Endothelial cell of umbilical vein (primary cell): Measurements from ENCODE around the gene TSHZ1. TPM values are rescaled to one million over a fixed set of nuclear protein-coding genes. Genes with fewer than 3 reads are reported as not detected.

ENCODE experiments used
- BruUV-seq: library from RNA; stranded (reverse); fragments of 400-500 nt; replicated peaks from 2 replicates; lab custom pipeline; 2021; lab: Mats Ljungman, UMichigan
- CTCF ChIA-PET: fragments of 300-600, 350-600 bp; sonication (Branson Sonifier 250); formaldehyde crosslinking; loops from one replicate; lab custom pipeline; 2021; ENCODE audit warnings: antibody characterized with exemption, inconsistent platforms; lab: Charles Lee
- POLR2A ChIA-PET: fragments of 300-600, 350-600 bp; sonication (Branson Sonifier 250); formaldehyde crosslinking; loops from one replicate; lab custom pipeline; 2021; ENCODE audit warnings: antibody characterized with exemption, inconsistent platforms; lab: Charles Lee
- DNase-seq: peaks from one replicate; pipeline ENCODE4 v3.0.0-alpha.2; 2011; ENCODE audit warnings: low read depth, low spot score
- FAIRE-seq: peaks from 2 replicates; lab custom pipeline; 2011; peaks lifted over from hg19 to GRCh38; lab: Jason Lieb, UNC
- H2AFZ ChIP-seq: 2 replicates; pipeline ENCODE4 v1.6.0; 2012; ENCODE audit warnings: low read depth, low read length, control low read depth, inconsistent platforms
- H3K27ac ChIP-seq: 2 replicates; pipeline ENCODE4 v1.5.1; 2011; ENCODE audit warnings: low read depth, mild to moderate bottlenecking, control low read depth, low read length, moderate library complexity; ENCODE audit not compliant: insufficient read depth
- H3K27me3 ChIP-seq, 2 experiments: 2 replicates each; pipeline versions ENCODE4 v1.6.0 to v1.6.1; 2011; ENCODE audit warnings: low read length in 2 of 2, mixed read lengths in 1 of 2; ENCODE audit not compliant: control insufficient read depth in 2 of 2, insufficient read depth in 2 of 2
- H3K36me3 ChIP-seq, 2 experiments: 2 replicates in 1 of 2; 3 replicates in 1 of 2; pipeline ENCODE4 v1.5.1; 2011; ENCODE audit warnings: low read length in 2 of 2, mild to moderate bottlenecking in 1 of 2, moderate library complexity in 1 of 2; ENCODE audit not compliant: control insufficient read depth in 2 of 2, insufficient read depth in 2 of 2; ENCODE audit errors: extremely low read depth in 1 of 2
- H3K4me1 ChIP-seq: 3 replicates; pipeline ENCODE4 v1.5.1; 2011; ENCODE audit warnings: mild to moderate bottlenecking, low read length; ENCODE audit not compliant: control insufficient read depth, insufficient read depth; ENCODE audit errors: extremely low read depth
- H3K4me2 ChIP-seq: 2 replicates; pipeline ENCODE4 v1.6.1; 2011; ENCODE audit warnings: low read length, control low read depth, mixed read lengths; ENCODE audit not compliant: insufficient read depth
- H3K4me3 ChIP-seq, 3 experiments: fragments of 200-600 bp in 1 of 3; sonication (generic), shearing (Covaris generic) in 1 of 3; replicated peaks in 1 of 3; 2 replicates each; pipeline ENCODE4 v1.5.1; 2011 to 2016; ENCODE audit warnings: control low read depth in 3 of 3, low read length in 3 of 3, mild to moderate bottlenecking in 2 of 3, inconsistent platforms in 1 of 3, low read depth in 1 of 3, moderate library complexity in 1 of 3; ENCODE audit not compliant: insufficient read depth in 1 of 3
- H3K79me2 ChIP-seq: 2 replicates; pipeline ENCODE4 v1.6.0; 2012; ENCODE audit warnings: low read length, inconsistent platforms; ENCODE audit not compliant: control insufficient read depth, insufficient read depth
- H3K9ac ChIP-seq: replicated peaks from 2 replicates; pipeline ENCODE3; 2011; ENCODE audit warnings: low read length, control low read depth; ENCODE audit not compliant: insufficient read depth; ENCODE audit errors: extremely low read depth
- H3K9me1 ChIP-seq: replicated peaks from 3 replicates; pipeline ENCODE4 v1.6.0; 2011; ENCODE audit warnings: mild to moderate bottlenecking, low read length; ENCODE audit not compliant: control insufficient read depth, insufficient read depth; ENCODE audit errors: extremely low read depth
- H3K9me3 ChIP-seq: replicated peaks from 2 replicates; pipeline ENCODE4 v1.5.1; 2012; ENCODE audit warnings: low read length, inconsistent platforms; ENCODE audit not compliant: control insufficient read depth, insufficient read depth
- H4K20me1 ChIP-seq: replicated peaks from 2 replicates; pipeline ENCODE3; 2011; ENCODE audit warnings: mild to moderate bottlenecking, low read length; ENCODE audit not compliant: control insufficient read depth, insufficient read depth; ENCODE audit errors: extremely low read depth
- EZH2 ChIP-seq: IDR thresholded peaks from 2 replicates; pipeline ENCODE4 v1.6.1; 2012; ENCODE audit warnings: borderline replicate concordance, low read depth, mild to moderate bottlenecking, moderate library complexity, low read length, inconsistent platforms; ENCODE audit not compliant: severe bottlenecking
- FOS ChIP-seq: IDR thresholded peaks from 2 replicates; pipeline ENCODE4 v1.6.1; 2011; ENCODE audit warnings: mild to moderate bottlenecking, low read length, moderate library complexity, borderline replicate concordance; ENCODE audit not compliant: insufficient read depth
- GATA2 ChIP-seq: IDR thresholded peaks from 2 replicates; pipeline ENCODE4 v1.7.0; 2011; ENCODE audit warnings: low read depth, mild to moderate bottlenecking, moderate library complexity, mixed read lengths, low read length; ENCODE audit not compliant: insufficient read length, insufficient read depth
- JUN ChIP-seq: IDR thresholded peaks from 2 replicates; pipeline ENCODE4 v1.6.1; 2011; ENCODE audit warnings: borderline replicate concordance, low read depth; ENCODE audit not compliant: insufficient read length, insufficient read depth
- MYC ChIP-seq: IDR thresholded peaks from one replicate; pipeline ENCODE4 v1.6.1; 2011; ENCODE audit warnings: mild to moderate bottlenecking, low read depth, low read length
- POLR2A ChIP-seq: IDR thresholded peaks from 2 replicates; pipeline ENCODE4 v1.6.1; 2012; ENCODE audit warnings: low read depth, mild to moderate bottlenecking, control low read depth, low read length
- POLR2AphosphoS5 ChIP-seq: IDR thresholded peaks from 2 replicates; pipeline ENCODE4 v1.6.1; 2012; ENCODE audit warnings: low read depth, mild to moderate bottlenecking, control low read depth, low read length, moderate library complexity; ENCODE audit not compliant: insufficient read depth
- dilution Hi-C: fragments of 300-500 bp; cut with MboI; formaldehyde crosslinking; loops from one replicate; pipeline ENCODE4 v1.15.0; 2019; ENCODE audit warnings: low sequenced_read_pairs; ENCODE audit not compliant: extremely low pct_ligation_motif_present
- intact Hi-C: fragments of 100-400 bp; cut with micrococcal nuclease; formaldehyde crosslinking; loops from one replicate; pipeline ENCODE4 v1.10.0; 2022
- polyA plus RNA-seq, 4 experiments: library from polyadenylated mRNA; depleted of rRNA in 3 of 4; stranded (reverse) in 3 of 4; unstranded in 1 of 4; fragments of >200 nt; gene quantifications; 2 replicates each; pipeline versions ENCODE4 v1.2.1 to v1.2.3, GENCODE V29; 2011 to 2012; ENCODE audit warnings: missing spikeins in 1 of 4
- total RNA-seq: library from RNA; stranded (reverse); gene quantifications from 2 replicates; pipeline ENCODE4 v1.2.3, GENCODE V29; 2021
- TF ChIP-seq, protein P1 (sequence below), 2 donors: IDR thresholded peaks; 1 replicate in 1 of 2; 2 replicates in 1 of 2; pipeline ENCODE4 v1.5.1; 2011; ENCODE audit warnings: low read length in 2 of 2, mild to moderate bottlenecking in 2 of 2, moderate library complexity in 2 of 2, control low read depth in 1 of 2, inconsistent platforms in 1 of 2, low read depth in 1 of 2; ENCODE audit not compliant: insufficient read depth in 1 of 2; ENCODE audit errors: extremely low read depth in 1 of 2
- TF ChIP-seq, protein P2 (sequence below): IDR thresholded peaks from 2 replicates; pipeline ENCODE4 v1.6.1; 2011; ENCODE audit not compliant: insufficient read depth, insufficient read length

TSHZ1 gene
- total and polyA plus RNA-seq, 2 donors (not counting 3 experiments of a cell fraction or from before 2014, with no cell fraction given) = 4.2 to 10.2 TPM

DNA sequence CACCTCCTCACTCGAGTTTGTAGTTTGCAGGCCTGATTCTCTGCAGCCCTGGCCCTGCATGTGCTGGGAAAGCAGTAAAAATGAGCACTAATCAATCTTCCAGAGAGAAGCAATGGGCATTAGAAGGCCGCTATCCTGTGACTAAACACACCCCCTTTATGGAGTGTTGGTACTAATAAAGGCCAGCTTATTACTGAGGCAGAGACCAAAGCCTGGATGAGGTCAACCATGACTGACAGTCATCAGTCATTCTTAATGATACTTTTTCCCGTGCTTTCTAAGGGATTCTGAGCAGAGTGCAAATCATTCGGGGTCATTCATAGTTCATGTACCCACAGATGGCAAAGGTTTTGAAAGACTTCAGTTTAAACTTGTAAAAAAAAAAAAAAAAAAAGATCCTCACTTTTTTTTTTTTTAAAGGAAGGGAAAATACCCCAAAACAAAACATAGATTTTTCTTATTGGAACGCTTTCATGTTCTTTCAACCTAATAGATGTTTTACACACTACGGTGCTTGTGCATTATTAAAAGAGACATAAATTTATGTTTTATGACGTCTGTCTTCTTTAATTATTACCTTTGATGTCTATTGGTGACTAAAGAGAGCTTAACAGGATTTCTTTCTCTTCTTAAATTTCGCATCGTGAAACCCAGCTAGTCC, 13.2 kb downstream of the TSHZ1 start:
- POLR2A ChIA-PET = interaction anchor here (0.7 kb wide), 2 partner anchors 591 to 1472 kb away, joined by 5 to 7 read pairs; no protein-coding TSS in a partner anchor
- Histone ChIP-seq H3K9me3 (no peaks in the 10 kb centered on the region), H3K9me1 (no peaks in the 10 kb centered on the region), H2AFZ (no peak overlapping the region), H3K36me3 (peaks cover 0 to 3% of the 10 kb centered on the region in 2 experiments), H4K20me1 (no peaks in the 10 kb centered on the region), H3K4me2 (no peak overlapping the region), H3K4me3 (no peak overlapping the region), H3K27ac (no peak overlapping the region), H3K4me1 (peaks cover 41% of the 10 kb centered on the region), H3K79me2 (peaks cover 28% of the 10 kb centered on the region), H3K27me3 (no peaks in the 10 kb centered on the region), H3K9ac (no peak overlapping the region)
- DNase-seq (no peak), FAIRE-seq (no peak)
- no TSS peak for BruUV-seq
- CTCF ChIA-PET = no interaction called here
- dilution Hi-C loops (no loop called here), intact Hi-C loops (no loop called here)
- TF ChIP-seq, protein P1, sequence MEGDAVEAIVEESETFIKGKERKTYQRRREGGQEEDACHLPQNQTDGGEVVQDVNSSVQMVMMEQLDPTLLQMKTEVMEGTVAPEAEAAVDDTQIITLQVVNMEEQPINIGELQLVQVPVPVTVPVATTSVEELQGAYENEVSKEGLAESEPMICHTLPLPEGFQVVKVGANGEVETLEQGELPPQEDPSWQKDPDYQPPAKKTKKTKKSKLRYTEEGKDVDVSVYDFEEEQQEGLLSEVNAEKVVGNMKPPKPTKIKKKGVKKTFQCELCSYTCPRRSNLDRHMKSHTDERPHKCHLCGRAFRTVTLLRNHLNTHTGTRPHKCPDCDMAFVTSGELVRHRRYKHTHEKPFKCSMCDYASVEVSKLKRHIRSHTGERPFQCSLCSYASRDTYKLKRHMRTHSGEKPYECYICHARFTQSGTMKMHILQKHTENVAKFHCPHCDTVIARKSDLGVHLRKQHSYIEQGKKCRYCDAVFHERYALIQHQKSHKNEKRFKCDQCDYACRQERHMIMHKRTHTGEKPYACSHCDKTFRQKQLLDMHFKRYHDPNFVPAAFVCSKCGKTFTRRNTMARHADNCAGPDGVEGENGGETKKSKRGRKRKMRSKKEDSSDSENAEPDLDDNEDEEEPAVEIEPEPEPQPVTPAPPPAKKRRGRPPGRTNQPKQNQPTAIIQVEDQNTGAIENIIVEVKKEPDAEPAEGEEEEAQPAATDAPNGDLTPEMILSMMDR (IDR thresholded peaks at IDR 0.05; ENCODE audit: extremely low read depth in 1 of 2, insufficient read depth in 1 of 2, low read depth in 1 of 2, low read length in 2 of 2) = no peak
- no peak for TF ChIP-seq EZH2
- TF ChIP-seq FOS = no peak
- no peak for TF ChIP-seq POLR2A
- TF ChIP-seq POLR2AphosphoS5 = no peak
- TF ChIP-seq, protein P2, sequence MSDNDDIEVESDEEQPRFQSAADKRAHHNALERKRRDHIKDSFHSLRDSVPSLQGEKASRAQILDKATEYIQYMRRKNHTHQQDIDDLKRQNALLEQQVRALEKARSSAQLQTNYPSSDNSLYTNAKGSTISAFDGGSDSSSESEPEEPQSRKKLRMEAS = no peak
- no peak for TF ChIP-seq MYC
- TF ChIP-seq JUN = no peak
- no peak for TF ChIP-seq GATA2
